Measurements from ENCODE around the gene MAPK10.

DNA sequence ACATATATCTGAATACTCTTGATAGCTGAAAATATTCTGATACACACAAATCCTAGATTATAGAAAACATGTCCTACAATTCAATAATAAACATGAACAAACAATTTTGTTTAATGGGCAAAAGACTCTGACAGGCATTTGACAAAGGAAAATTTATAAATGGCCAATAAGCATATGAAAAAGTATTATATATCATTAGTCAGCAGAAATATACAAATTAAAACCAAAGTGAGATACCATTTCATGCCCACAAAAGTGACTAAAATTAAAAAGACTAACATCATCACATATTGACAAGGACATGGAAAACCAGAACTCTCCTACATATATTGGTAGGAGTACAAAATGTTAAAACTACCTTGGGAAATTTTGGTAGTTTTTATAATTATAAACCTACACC is 2.7 kb upstream of the MAPK10 start:
- no peak for TF ChIP-seq POLR2A (IDR thresholded peaks at IDR 0.05)
- TF ChIP-seq, protein P1, sequence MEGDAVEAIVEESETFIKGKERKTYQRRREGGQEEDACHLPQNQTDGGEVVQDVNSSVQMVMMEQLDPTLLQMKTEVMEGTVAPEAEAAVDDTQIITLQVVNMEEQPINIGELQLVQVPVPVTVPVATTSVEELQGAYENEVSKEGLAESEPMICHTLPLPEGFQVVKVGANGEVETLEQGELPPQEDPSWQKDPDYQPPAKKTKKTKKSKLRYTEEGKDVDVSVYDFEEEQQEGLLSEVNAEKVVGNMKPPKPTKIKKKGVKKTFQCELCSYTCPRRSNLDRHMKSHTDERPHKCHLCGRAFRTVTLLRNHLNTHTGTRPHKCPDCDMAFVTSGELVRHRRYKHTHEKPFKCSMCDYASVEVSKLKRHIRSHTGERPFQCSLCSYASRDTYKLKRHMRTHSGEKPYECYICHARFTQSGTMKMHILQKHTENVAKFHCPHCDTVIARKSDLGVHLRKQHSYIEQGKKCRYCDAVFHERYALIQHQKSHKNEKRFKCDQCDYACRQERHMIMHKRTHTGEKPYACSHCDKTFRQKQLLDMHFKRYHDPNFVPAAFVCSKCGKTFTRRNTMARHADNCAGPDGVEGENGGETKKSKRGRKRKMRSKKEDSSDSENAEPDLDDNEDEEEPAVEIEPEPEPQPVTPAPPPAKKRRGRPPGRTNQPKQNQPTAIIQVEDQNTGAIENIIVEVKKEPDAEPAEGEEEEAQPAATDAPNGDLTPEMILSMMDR (IDR thresholded peaks at IDR 0.05), result no peak
